Measurements from ENCODE around the gene SYT7. TPM values are rescaled to one million over a fixed set of nuclear protein-coding genes. Genes with fewer than 3 reads are reported as not detected.
A peak's percentile ranks its signal among the peaks of the same experiment; 100 is the strongest.

Gene SYT7
- total and polyA plus RNA-seq, 2 of the 8 experiments (the other 6 are each of a cell fraction or from before 2014, with no cell fraction given) = 9.6 to 10.5 TPM

DNA sequence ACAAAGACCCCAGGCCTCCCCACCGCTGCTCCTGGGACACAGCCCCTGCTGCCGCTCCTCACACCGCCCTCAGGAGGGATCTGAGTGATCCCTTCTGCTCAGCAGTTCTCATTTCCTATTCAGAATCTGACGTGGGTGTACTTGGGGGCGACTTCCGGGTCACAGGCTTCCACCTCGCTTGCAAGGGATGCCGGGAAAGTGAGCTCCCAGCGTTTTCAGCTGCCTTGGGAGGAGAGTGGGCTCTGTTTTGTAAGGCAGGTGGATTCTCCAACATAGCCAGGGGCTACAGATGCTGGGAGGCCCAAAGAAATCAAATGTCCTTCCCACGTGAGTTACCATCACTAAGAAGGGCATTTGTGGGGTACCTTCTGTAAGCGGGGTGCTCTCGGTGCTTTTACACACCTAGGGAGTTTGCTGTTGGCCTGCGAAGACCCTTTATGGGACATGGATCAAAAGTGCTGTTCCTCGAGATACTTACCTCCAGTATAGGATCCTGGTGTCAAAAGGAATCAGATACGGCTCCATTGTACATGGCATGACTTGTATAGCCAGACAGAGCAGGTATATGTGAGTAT lies 82.0 kb downstream of the SYT7 start:
- no peaks in the 10 kb centered on the region for H3K79me2 ChIP-seq (ENCODE audit: control insufficient read depth in 1 of 2, insufficient read depth in 2 of 2, low read length in 2 of 2)
- H3K27me3 ChIP-seq (replicated peaks in 1 of 4; ENCODE audit: control insufficient read depth in 3 of 4, extremely low read depth in 1 of 4, insufficient read depth in 3 of 4, low read length in 3 of 4) = peaks cover 0 to 8% (median 4%) of the 10 kb centered on the region in 4 experiments; a peak in 4 of 7 replicates
- peak overlapping the region; percentile 92; the same call in 1 of the 2 replicates for H2BK12ac ChIP-seq (ENCODE audit: low read depth, low read length)
- WGBS, 2 experiments (ENCODE audit: extremely low coverage in 1 of 2, insufficient coverage in 1 of 2, insufficient read length in 1 of 2, insufficient replicate concordance in 2 of 2, low coverage in 1 of 2, low lambda C conversion rate in 2 of 2, missing lambda C conversion rate in 1 of 2) = 92% methylated on average over 15 of the region's 15 CpGs; no CpG with 5 or more reads in 1 of the 2 experiments
- DNase-seq (ENCODE audit: low read depth in 1 of 2, low spot score in 2 of 2) (no peak), FAIRE-seq (no peak)
- ChIA-PET POLR2A (ENCODE audit: partially characterized antibody) (interaction anchor here (1.2 to 2.6 kb wide), 4 partner anchors 10 to 16 kb away, joined by 4 to 11 read pairs (median 6); no protein-coding TSS in a partner anchor), CTCF (ENCODE audit: partially characterized antibody) (interaction anchor here (0.9 to 40.4 kb wide), 3 partner anchors 19 to 70 kb away, joined by 3 to 2106 read pairs (median 5); a partner anchor contains a TSS)
- peak overlapping the region; percentile 88; the same call in 1 of the 2 replicates for H2BK5ac ChIP-seq (ENCODE audit: low read depth, low read length)
- H4K20me1 ChIP-seq (replicated peaks in 1 of 2; ENCODE audit: control insufficient read depth in 1 of 2, insufficient read depth in 2 of 2, low read length in 2 of 2) = peaks cover 0 to 7% of the 10 kb centered on the region in 2 experiments
- TF ChIP-seq, protein P1, sequence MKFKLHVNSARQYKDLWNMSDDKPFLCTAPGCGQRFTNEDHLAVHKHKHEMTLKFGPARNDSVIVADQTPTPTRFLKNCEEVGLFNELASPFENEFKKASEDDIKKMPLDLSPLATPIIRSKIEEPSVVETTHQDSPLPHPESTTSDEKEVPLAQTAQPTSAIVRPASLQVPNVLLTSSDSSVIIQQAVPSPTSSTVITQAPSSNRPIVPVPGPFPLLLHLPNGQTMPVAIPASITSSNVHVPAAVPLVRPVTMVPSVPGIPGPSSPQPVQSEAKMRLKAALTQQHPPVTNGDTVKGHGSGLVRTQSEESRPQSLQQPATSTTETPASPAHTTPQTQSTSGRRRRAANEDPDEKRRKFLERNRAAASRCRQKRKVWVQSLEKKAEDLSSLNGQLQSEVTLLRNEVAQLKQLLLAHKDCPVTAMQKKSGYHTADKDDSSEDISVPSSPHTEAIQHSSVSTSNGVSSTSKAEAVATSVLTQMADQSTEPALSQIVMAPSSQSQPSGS (IDR thresholded peaks at IDR 0.05; ENCODE audit: low read length) = no peak
- H4K8ac ChIP-seq (ENCODE audit: extremely low read depth, insufficient read depth, low read length) = no peak overlapping the region
- peak overlapping the region; percentile 89; the same call in 1 of the 2 replicates for H2AK5ac ChIP-seq (ENCODE audit: low read depth, low read length)
- H3K36me3 ChIP-seq (ENCODE audit: control insufficient read depth in 2 of 4, insufficient read depth in 4 of 4, low read length in 3 of 4) = no peaks in the 10 kb centered on the region
- H3K23ac ChIP-seq (ENCODE audit: insufficient read length) = no peak overlapping the region
- H3K56ac ChIP-seq (replicated peaks; ENCODE audit: insufficient read length, low read depth, low read length) = no peak overlapping the region
- no peak overlapping the region for H3K27ac ChIP-seq (ENCODE audit: low read depth, low read length)
- no peak overlapping the region; a peak in 1 of 4 replicates for H3K4me2 ChIP-seq (ENCODE audit: insufficient read depth in 1 of 2, low read depth in 2 of 2, low read length in 2 of 2)
- H3K4me1 ChIP-seq (replicated peaks in 1 of 4; ENCODE audit: control insufficient read depth in 3 of 4, insufficient read depth in 4 of 4, low read length in 3 of 4) = peaks cover 1 to 13% (median 7%) of the 10 kb centered on the region in 4 experiments; a peak in 6 of 7 replicates
- H3K79me1 ChIP-seq (ENCODE audit: low read depth, low read length) = no peaks in the 10 kb centered on the region
- H3K23me2 ChIP-seq (ENCODE audit: low read depth, low read length) = peaks cover 12% of the 10 kb centered on the region; the same call in 1 of the 2 replicates
- H3K9ac ChIP-seq (replicated peaks in 1 of 4; ENCODE audit: extremely low read depth in 1 of 4, low read depth in 3 of 4, low read length in 3 of 4) = no peak overlapping the region
- H3K18ac ChIP-seq (ENCODE audit: extremely low read depth, low read length) = no peak overlapping the region
- no peak overlapping the region for H2AFZ ChIP-seq (ENCODE audit: low read length)
- no peak overlapping the region for H4K5ac ChIP-seq (ENCODE audit: insufficient read length, low read depth, low read length)
- H2BK20ac ChIP-seq (ENCODE audit: low read length) = peak overlapping the region; percentile 27; the same call in 1 of the 2 replicates
- no peaks in the 10 kb centered on the region for H3K9me3 ChIP-seq (ENCODE audit: insufficient read depth in 2 of 2, low read depth in 1 of 2, low read length in 1 of 2)
- H2BK120ac ChIP-seq (replicated peaks; ENCODE audit: low read depth, low read length) = peak overlapping the region; percentile 56
- no peak overlapping the region for H3K14ac ChIP-seq (ENCODE audit: insufficient read length)
- H3K4ac ChIP-seq (replicated peaks; ENCODE audit: insufficient read length, low read depth, low read length) = no peak overlapping the region
- H4K91ac ChIP-seq (replicated peaks; ENCODE audit: insufficient read length, low read length) = peak overlapping the region; percentile 84
- no peak overlapping the region for H2BK15ac ChIP-seq (ENCODE audit: low read length)
- H3K4me3 ChIP-seq (ENCODE audit: extremely low read depth in 1 of 4, insufficient read depth in 2 of 4, low read depth in 3 of 4, low read length in 4 of 4) = no peak overlapping the region

Data from H1 (cell line).